Fibroblast of skin of right biceps (primary cell): ENCODE results near the gene WDR20.
"Not testable (repeated sequence)": the region's sequence is repeated elsewhere in the genome, so short reads cannot be mapped to it uniquely, and the experiment has no call there.

Source experiments
- DNase-seq: peaks from one replicate; pipeline ENCODE4 v3.0.0-alpha.2; 2013

The WDR20 gene

GRCh38 chr14:102172721-102173120 is 33.0 kb downstream of the WDR20 start:
- not testable (repeated sequence) for DNase-seq

GRCh38 chr14:102177161-102177560 is 37.5 kb downstream of the WDR20 start:
- DNase-seq = no peak

- DNase-seq = no peak
Measured at GRCh38 chr14:102178806-102179205, 39.1 kb downstream of the WDR20 start.

- DNase-seq = no peak
Measured at GRCh38 chr14:102180248-102180998, 40.7 kb downstream of the WDR20 start.

- no peak for DNase-seq
Measured at GRCh38 chr14:102181187-102181586, 41.5 kb downstream of the WDR20 start.

GRCh38 chr14:102182190-102182589 is 42.5 kb downstream of the WDR20 start:
- DNase-seq = peak; percentile 82

GRCh38 chr14:102182936-102183619 is 43.4 kb downstream of the WDR20 start:
- peak; percentile 57 for DNase-seq

GRCh38 chr14:102183886-102184285 is 44.2 kb downstream of the WDR20 start:
- DNase-seq = no peak

- DNase-seq = no peak
Measured at GRCh38 chr14:102184316-102185035, 44.8 kb downstream of the WDR20 start.

- DNase-seq = no peak
Measured at GRCh38 chr14:102185360-102185759, 45.7 kb downstream of the WDR20 start.

- peak; percentile 87 for DNase-seq
Measured at GRCh38 chr14:102187044-102187443, 47.3 kb downstream of the WDR20 start.

GRCh38 chr14:102187568-102188001 is 47.9 kb downstream of the WDR20 start:
- no peak for DNase-seq

GRCh38 chr14:102188187-102188586 is 48.5 kb downstream of the WDR20 start:
- no peak for DNase-seq

- DNase-seq = no peak
Measured at GRCh38 chr14:102189874-102190273, 50.2 kb downstream of the WDR20 start.

- DNase-seq = no peak
Measured at GRCh38 chr14:102192840-102193502, 53.3 kb downstream of the WDR20 start.

- no peak for DNase-seq
Measured at GRCh38 chr14:102194856-102195255, 55.2 kb downstream of the WDR20 start.

- DNase-seq = no peak
Measured at GRCh38 chr14:102195446-102195845, 55.7 kb downstream of the WDR20 start.

GRCh38 chr14:102196039-102196901 is 56.6 kb downstream of the WDR20 start:
- no peak for DNase-seq

- DNase-seq = no peak
Measured at GRCh38 chr14:102196902-102197230, 57.2 kb downstream of the WDR20 start.

- DNase-seq = no peak
Measured at GRCh38 chr14:102197317-102197853, 57.7 kb downstream of the WDR20 start.

GRCh38 chr14:102200690-102201352 is 61.1 kb downstream of the WDR20 start:
- DNase-seq = no peak
